ENCODE measurements around the gene CAPN11. TPM values are rescaled to one million over a fixed set of nuclear protein-coding genes. Genes with fewer than 3 reads are reported as not detected.

The CAPN11 gene
- total RNA-seq, 1 experiment from 2014 or later: 0.28 TPM

DNA sequence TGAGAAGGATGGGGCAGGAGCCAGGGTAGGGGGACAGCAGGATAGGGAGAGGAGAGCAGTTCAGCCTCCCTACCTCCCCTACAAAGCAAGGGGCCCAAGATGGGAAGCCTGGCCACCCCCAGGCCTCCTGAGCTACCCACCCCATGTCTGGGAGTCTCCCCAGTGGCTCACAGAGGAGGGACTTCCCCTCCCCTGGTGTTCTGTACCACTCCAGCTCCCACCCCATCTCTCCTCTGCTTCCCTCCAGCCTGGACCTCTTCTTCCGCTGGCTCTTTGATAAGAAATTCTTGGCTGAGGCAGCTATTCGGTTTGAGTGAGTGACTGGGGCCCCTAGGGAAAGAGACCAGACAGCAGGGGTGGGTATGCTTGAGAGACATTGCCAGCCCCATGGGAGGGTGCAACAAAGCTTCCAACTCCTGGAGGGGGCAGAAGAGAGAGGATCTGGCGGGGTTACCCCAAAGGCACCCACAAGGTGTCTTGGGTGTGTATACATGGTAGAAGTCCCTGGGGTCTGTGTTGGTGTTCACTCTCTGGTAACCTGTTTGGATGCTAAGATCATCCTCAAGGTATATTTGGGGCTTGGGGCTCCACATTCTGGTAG is 8.2 kb upstream of the CAPN11 start:
- Histone ChIP-seq H3K18ac (ENCODE audit: insufficient read length, low read depth, low read length) (no peak overlapping the region), H2BK15ac (ENCODE audit: low read depth, low read length) (no peak overlapping the region), H3K4me1 (ENCODE audit: insufficient read depth, low read length) (no peaks in the 10 kb centered on the region), H4K20me1 (ENCODE audit: control insufficient read depth, insufficient read depth, insufficient read length) (peaks cover 7% of the 10 kb centered on the region), H3T11ph (ENCODE audit: low read length) (no peak overlapping the region), H3K4ac (ENCODE audit: low read depth, low read length) (no peak overlapping the region), H2AK5ac (ENCODE audit: insufficient read length, low read length) (no peak overlapping the region), H3K27ac (ENCODE audit: insufficient read length, low read depth, low read length) (no peak overlapping the region), H3K23me2 (ENCODE audit: insufficient read length, low read depth, low read length, poor library complexity, severe bottlenecking) (no peaks in the 10 kb centered on the region), H3K56ac (ENCODE audit: insufficient read length, low read depth, low read length) (no peak overlapping the region), H3K23ac (ENCODE audit: insufficient read length, low read depth, low read length) (no peak overlapping the region), H2BK120ac (ENCODE audit: low read depth, low read length, poor library complexity, severe bottlenecking) (no peak overlapping the region), H3K79me1 (ENCODE audit: insufficient read depth, low read depth, low read length, poor library complexity, severe bottlenecking) (no peaks in the 10 kb centered on the region), H4K8ac (replicated peaks; ENCODE audit: insufficient read length, low read depth, low read length) (no peak overlapping the region), H3K79me2 (ENCODE audit: insufficient read depth, low read length) (no peaks in the 10 kb centered on the region), H3K4me2 (ENCODE audit: insufficient read depth, insufficient read length, low read length) (no peak overlapping the region), H3K14ac (ENCODE audit: insufficient read depth, low read length) (no peak overlapping the region), H2BK12ac (ENCODE audit: insufficient read length, low read depth, low read length) (no peak overlapping the region), H2AFZ (ENCODE audit: low read length) (no peak overlapping the region), H3K9me3 (ENCODE audit: control insufficient read depth, low read depth, low read length) (no peaks in the 10 kb centered on the region), H3K27me3 (ENCODE audit: insufficient read depth, low read length) (no peaks in the 10 kb centered on the region), H2BK20ac (ENCODE audit: low read depth, low read length, poor library complexity, severe bottlenecking) (no peak overlapping the region), H4K5ac (ENCODE audit: insufficient read length, low read depth, low read length) (no peak overlapping the region), H3K9ac (ENCODE audit: extremely low read depth, insufficient read length, low read length) (no peak overlapping the region), H4K91ac (ENCODE audit: insufficient read length, low read depth, low read length) (no peak overlapping the region), H2BK5ac (ENCODE audit: insufficient read length, low read length) (no peak overlapping the region)
- Mint-ChIP-seq H3K4me1 (peaks cover 7 to 11% of the 10 kb centered on the region in 2 experiments), H3K27ac (peak overlapping the region in 1 of 3 experiments; percentile 53; a peak in 1 of 7 replicates), H3K4me3 (no peak overlapping the region), H3K36me3 (ENCODE audit: insufficient read depth in 1 of 3, low read depth in 3 of 3) (peaks cover 17 to 52% (median 43%) of the 10 kb centered on the region in 3 experiments), H3K27me3 (ENCODE audit: low read depth) (peaks cover 2% of the 10 kb centered on the region; the same call in 1 of the 2 replicates), H3K9me3 (no peaks in the 10 kb centered on the region)
- TF ChIP-seq, protein P1, sequence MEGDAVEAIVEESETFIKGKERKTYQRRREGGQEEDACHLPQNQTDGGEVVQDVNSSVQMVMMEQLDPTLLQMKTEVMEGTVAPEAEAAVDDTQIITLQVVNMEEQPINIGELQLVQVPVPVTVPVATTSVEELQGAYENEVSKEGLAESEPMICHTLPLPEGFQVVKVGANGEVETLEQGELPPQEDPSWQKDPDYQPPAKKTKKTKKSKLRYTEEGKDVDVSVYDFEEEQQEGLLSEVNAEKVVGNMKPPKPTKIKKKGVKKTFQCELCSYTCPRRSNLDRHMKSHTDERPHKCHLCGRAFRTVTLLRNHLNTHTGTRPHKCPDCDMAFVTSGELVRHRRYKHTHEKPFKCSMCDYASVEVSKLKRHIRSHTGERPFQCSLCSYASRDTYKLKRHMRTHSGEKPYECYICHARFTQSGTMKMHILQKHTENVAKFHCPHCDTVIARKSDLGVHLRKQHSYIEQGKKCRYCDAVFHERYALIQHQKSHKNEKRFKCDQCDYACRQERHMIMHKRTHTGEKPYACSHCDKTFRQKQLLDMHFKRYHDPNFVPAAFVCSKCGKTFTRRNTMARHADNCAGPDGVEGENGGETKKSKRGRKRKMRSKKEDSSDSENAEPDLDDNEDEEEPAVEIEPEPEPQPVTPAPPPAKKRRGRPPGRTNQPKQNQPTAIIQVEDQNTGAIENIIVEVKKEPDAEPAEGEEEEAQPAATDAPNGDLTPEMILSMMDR (conservative IDR thresholded peaks at IDR 0.05): no peak
- WGBS (ENCODE audit: extremely low coverage, insufficient read length, low lambda C conversion rate): no CpG with 5 or more reads among the region's 3 CpGs
- no peak for DNase-seq

Data from H9 (cell line).